H9 (cell line): ENCODE data around the gene CNDP1. TPM values are rescaled to one million over a fixed set of nuclear protein-coding genes. Genes with fewer than 3 reads are reported as not detected.
"Not testable (repeated sequence)": the region's sequence is repeated elsewhere in the genome, so short reads cannot be mapped to it uniquely, and the experiment has no call there.

ENCODE experiments used
- DNase-seq: peaks from one replicate; pipeline ENCODE4 v3.0.0-alpha.2; 2017
- H2AFZ ChIP-seq: one replicate; pipeline ENCODE4 v1.6.1; 2013; ENCODE audit warnings: mild to moderate bottlenecking, low read length, control low read depth, moderate library complexity
- H2AK5ac ChIP-seq: 2 replicates; pipeline ENCODE4 v1.6.1; 2013; ENCODE audit warnings: low read length, control low read depth, mixed read lengths; ENCODE audit not compliant: insufficient read length
- H2BK120ac ChIP-seq: one replicate; pipeline ENCODE4 v1.6.1; 2013; ENCODE audit warnings: low read depth, mild to moderate bottlenecking, low read length, control low read depth, inconsistent platforms; ENCODE audit not compliant: poor library complexity, severe bottlenecking
- H2BK12ac ChIP-seq: 2 replicates; pipeline ENCODE4 v1.6.1; 2013; ENCODE audit warnings: low read length, control low read depth, mixed read lengths, low read depth; ENCODE audit not compliant: insufficient read length
- H2BK15ac ChIP-seq: 2 replicates; pipeline ENCODE4 v1.6.1; 2013; ENCODE audit warnings: low read depth, low read length, control low read depth
- H2BK20ac ChIP-seq: one replicate; pipeline ENCODE4 v1.6.1; 2013; ENCODE audit warnings: low read depth, mild to moderate bottlenecking, low read length, control low read depth, inconsistent platforms; ENCODE audit not compliant: poor library complexity, severe bottlenecking
- H2BK5ac ChIP-seq: 2 replicates; pipeline ENCODE4 v1.6.1; 2013; ENCODE audit warnings: low read length, control low read depth, mixed read lengths; ENCODE audit not compliant: insufficient read length
- H3K14ac ChIP-seq: 2 replicates; pipeline ENCODE4 v1.6.1; 2013; ENCODE audit warnings: low read length, control low read depth; ENCODE audit not compliant: insufficient read depth
- H3K18ac ChIP-seq: 2 replicates; pipeline ENCODE4 v1.6.1; 2013; ENCODE audit warnings: low read depth, mild to moderate bottlenecking, mixed read lengths, low read length, control low read depth; ENCODE audit not compliant: insufficient read length
- H3K23ac ChIP-seq: 2 replicates; pipeline ENCODE4 v1.6.1; 2013; ENCODE audit warnings: low read length, control low read depth, mixed read lengths, low read depth; ENCODE audit not compliant: insufficient read length
- H3K23me2 ChIP-seq: 2 replicates; pipeline ENCODE4 v1.6.1; 2013; ENCODE audit warnings: low read depth, mild to moderate bottlenecking, mixed read lengths, low read length, control low read depth; ENCODE audit not compliant: insufficient read length, poor library complexity, severe bottlenecking
- H3K27ac ChIP-seq: 2 replicates; pipeline ENCODE4 v1.5.1; 2013; ENCODE audit warnings: low read length, control low read depth, mixed read lengths, low read depth; ENCODE audit not compliant: insufficient read length
- H3K27me3 ChIP-seq: 2 replicates; pipeline ENCODE4 v1.6.1; 2013; ENCODE audit warnings: low read length, control low read depth, inconsistent platforms; ENCODE audit not compliant: insufficient read depth
- H3K4ac ChIP-seq: 2 replicates; pipeline ENCODE4 v1.6.1; 2013; ENCODE audit warnings: low read depth, mild to moderate bottlenecking, control low read depth, inconsistent platforms, low read length, moderate library complexity
- H3K4me1 ChIP-seq: 2 replicates; pipeline ENCODE4 v1.6.1; 2013; ENCODE audit warnings: low read length, control low read depth, inconsistent platforms; ENCODE audit not compliant: insufficient read depth
- H3K4me2 ChIP-seq: 2 replicates; pipeline ENCODE4 v1.6.1; 2013; ENCODE audit warnings: low read length, control low read depth, mixed read lengths; ENCODE audit not compliant: insufficient read length, insufficient read depth
- H3K56ac ChIP-seq: 2 replicates; pipeline ENCODE4 v1.6.1; 2013; ENCODE audit warnings: low read depth, mild to moderate bottlenecking, mixed read lengths, low read length, control low read depth; ENCODE audit not compliant: insufficient read length
- H3K79me1 ChIP-seq: 2 replicates; pipeline ENCODE4 v1.6.1; 2013; ENCODE audit warnings: low read depth, mild to moderate bottlenecking, moderate library complexity, low read length, control low read depth, inconsistent platforms; ENCODE audit not compliant: insufficient read depth, poor library complexity, severe bottlenecking
- H3K79me2 ChIP-seq: 2 replicates; pipeline ENCODE4 v1.6.1; 2013; ENCODE audit warnings: low read length, control low read depth, inconsistent platforms; ENCODE audit not compliant: insufficient read depth
- H3K9ac ChIP-seq: 2 replicates; pipeline ENCODE4 v1.6.1; 2013; ENCODE audit warnings: low read length, control low read depth, mixed read lengths; ENCODE audit not compliant: insufficient read length; ENCODE audit errors: extremely low read depth
- H3K9me3 ChIP-seq: one replicate; pipeline ENCODE4 v1.6.1; 2013; ENCODE audit warnings: low read depth, low read length, inconsistent platforms; ENCODE audit not compliant: control insufficient read depth
- H3T11ph ChIP-seq: one replicate; pipeline ENCODE4 v1.6.1; 2013; ENCODE audit warnings: mild to moderate bottlenecking, low read length, control low read depth, inconsistent platforms
- H4K20me1 ChIP-seq: one replicate; pipeline ENCODE4 v1.6.1; 2013; ENCODE audit not compliant: control insufficient read depth, insufficient read length, insufficient read depth
- H4K5ac ChIP-seq: 2 replicates; pipeline ENCODE4 v1.6.1; 2013; ENCODE audit warnings: low read depth, mild to moderate bottlenecking, mixed read lengths, low read length, control low read depth; ENCODE audit not compliant: insufficient read length
- H4K8ac ChIP-seq: replicated peaks from 2 replicates; pipeline ENCODE4 v1.6.1; 2013; ENCODE audit warnings: low read length, control low read depth, mixed read lengths, low read depth; ENCODE audit not compliant: insufficient read length
- H4K91ac ChIP-seq: 2 replicates; pipeline ENCODE4 v1.6.1; 2013; ENCODE audit warnings: low read depth, mild to moderate bottlenecking, moderate library complexity, mixed read lengths, low read length, control low read depth; ENCODE audit not compliant: insufficient read length
- H3K27ac Mint-ChIP-seq, 3 experiments: 2 replicates in 2 of 3; 3 replicates in 1 of 3; pipeline ENCODE4 v1.8.0; 2020 to 2021; ENCODE audit warnings: mixed read lengths in 3 of 3, mild to moderate bottlenecking in 1 of 3, moderate library complexity in 1 of 3
- H3K27me3 Mint-ChIP-seq: 2 replicates; pipeline ENCODE4 v1.8.0; 2021; ENCODE audit warnings: low read depth, mild to moderate bottlenecking, moderate library complexity, mixed read lengths
- H3K36me3 Mint-ChIP-seq, 3 experiments: 2 replicates in 2 of 3; 3 replicates in 1 of 3; pipeline ENCODE4 v1.8.0; 2020 to 2021; ENCODE audit warnings: low read depth in 3 of 3, mixed read lengths in 3 of 3; ENCODE audit not compliant: insufficient read depth in 1 of 3
- H3K4me1 Mint-ChIP-seq, 2 experiments: 2 replicates each; pipeline ENCODE4 v1.8.0; 2020; ENCODE audit warnings: mixed read lengths in 2 of 2
- H3K4me3 Mint-ChIP-seq, 2 experiments: 2 replicates in 1 of 2; 3 replicates in 1 of 2; pipeline ENCODE4 v1.8.0; 2020 to 2021; ENCODE audit warnings: mild to moderate bottlenecking in 2 of 2, mixed read lengths in 2 of 2, moderate library complexity in 1 of 2
- H3K9me3 Mint-ChIP-seq, 2 experiments: 2 replicates in 1 of 2; 3 replicates in 1 of 2; pipeline ENCODE4 v1.8.0; 2020; ENCODE audit warnings: mild to moderate bottlenecking in 2 of 2, mixed read lengths in 2 of 2, moderate library complexity in 1 of 2
- CTCF ChIP-seq: fragments of 200-600 bp; sonication (generic); conservative IDR thresholded peaks from 3 replicates; pipeline ENCODE4 v1.8.0; 2021; ENCODE audit warnings: antibody characterized with exemption, mild to moderate bottlenecking
- WGBS: extraction: QIAGEN DNeasy Blood & Tissue Kit; methylation state at CpG from one replicate; pipeline ENCODE4 v1.1.7; 2013; ENCODE audit warnings: missing lambda C conversion rate, low lambda C conversion rate, mixed read lengths; ENCODE audit not compliant: insufficient read length; ENCODE audit errors: extremely low coverage; 5-methylcytosine and 5-hydroxymethylcytosine counted together
- total RNA-seq: library from RNA; stranded (reverse); gene quantifications from 2 replicates; pipeline ENCODE4 v1.2.1, GENCODE V29; 2021

CNDP1 gene
- total RNA-seq, 1 experiment from 2014 or later = not detected

DNA sequence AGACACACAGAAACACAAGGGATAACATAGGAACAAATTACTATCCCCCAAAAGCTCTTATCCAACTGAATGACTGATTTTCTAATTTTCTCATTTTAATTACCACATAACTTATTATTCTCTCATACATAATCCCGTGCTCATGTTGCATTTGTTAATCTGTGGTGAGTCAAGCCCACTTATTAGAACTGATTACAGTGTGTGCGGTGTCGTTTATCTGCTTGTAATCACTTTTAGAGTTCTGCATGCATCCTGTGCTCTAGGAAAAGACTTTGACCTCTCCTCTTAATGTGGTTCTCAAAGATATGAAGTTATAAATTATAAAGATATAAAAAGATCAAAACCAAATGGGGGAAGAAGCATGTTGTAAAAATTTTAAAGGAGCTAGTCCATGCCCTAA lies 29.7 kb downstream of the CNDP1 start:
- no peaks in the 10 kb centered on the region for H3K4me1 ChIP-seq
- H3K4me2 ChIP-seq = no peak overlapping the region
- H2BK5ac ChIP-seq = no peak overlapping the region
- no peak for DNase-seq
- no peak for TF ChIP-seq CTCF
- no peak overlapping the region for H3K18ac ChIP-seq
- no peak overlapping the region for H3K27ac ChIP-seq
- H2BK15ac ChIP-seq = no peak overlapping the region
- no peak overlapping the region for H4K5ac ChIP-seq
- H3K9me3 Mint-ChIP-seq = peaks cover 39 to 41% of the 10 kb centered on the region in 2 experiments
- H3K23me2 ChIP-seq = no peaks in the 10 kb centered on the region
- H3K9me3 ChIP-seq = no peaks in the 10 kb centered on the region
- no peak overlapping the region for H3K56ac ChIP-seq
- no peaks in the 10 kb centered on the region for H4K20me1 ChIP-seq
- no peak overlapping the region for H2BK12ac ChIP-seq
- no peak overlapping the region for H2BK120ac ChIP-seq
- H3K23ac ChIP-seq = no peak overlapping the region
- no peak overlapping the region for H3K14ac ChIP-seq
- WGBS = 100% methylated on average over 1 of the region's 3 CpGs
- H3K79me1 ChIP-seq = no peaks in the 10 kb centered on the region
- no peak overlapping the region for H3T11ph ChIP-seq
- H3K4me3 Mint-ChIP-seq = no peak overlapping the region
- peaks cover 11 to 17% (median 12%) of the 10 kb centered on the region in 3 experiments for H3K36me3 Mint-ChIP-seq
- H3K79me2 ChIP-seq = no peaks in the 10 kb centered on the region
- H2BK20ac ChIP-seq = no peak overlapping the region
- peaks cover 7% of the 10 kb centered on the region for H3K27me3 Mint-ChIP-seq
- H2AK5ac ChIP-seq = no peak overlapping the region
- H4K91ac ChIP-seq = no peak overlapping the region
- no peak overlapping the region for H3K9ac ChIP-seq
- H2AFZ ChIP-seq = no peak overlapping the region
- H4K8ac ChIP-seq = no peak overlapping the region
- no peaks in the 10 kb centered on the region for H3K4me1 Mint-ChIP-seq
- H3K27ac Mint-ChIP-seq = no peak overlapping the region
- no peaks in the 10 kb centered on the region for H3K27me3 ChIP-seq
- no peak overlapping the region for H3K4ac ChIP-seq

DNA sequence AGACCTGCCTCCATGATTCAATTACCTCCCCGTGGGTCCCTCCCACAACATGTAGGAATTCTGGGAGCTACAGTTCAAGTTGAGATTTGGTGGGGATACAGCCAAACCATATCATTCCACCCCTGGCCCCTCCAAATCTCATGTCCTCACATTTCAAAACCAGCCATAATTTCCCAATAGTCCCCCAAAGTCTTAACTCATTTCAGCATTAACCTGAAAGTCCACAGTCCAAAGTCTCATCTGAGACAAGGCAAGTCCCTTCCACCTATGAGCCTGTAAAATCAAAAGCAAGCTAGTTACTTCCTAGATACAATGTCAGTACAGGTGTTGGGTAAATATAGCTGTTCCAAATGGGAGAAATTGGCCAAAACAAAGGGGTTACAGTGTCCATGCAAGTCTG lies 30.9 kb downstream of the CNDP1 start:
- not testable (repeated sequence) for H3K27me3 ChIP-seq, H2BK15ac ChIP-seq, H3K9ac ChIP-seq, H3K4me1 ChIP-seq, H3K27ac Mint-ChIP-seq, DNase-seq, H2BK12ac ChIP-seq, H4K91ac ChIP-seq, H4K20me1 ChIP-seq, H4K5ac ChIP-seq, H3K4ac ChIP-seq, H2BK20ac ChIP-seq, H3K23me2 ChIP-seq, H3K23ac ChIP-seq, H3K79me1 ChIP-seq, H3K14ac ChIP-seq, H3K56ac ChIP-seq, H3K27ac ChIP-seq, H2BK120ac ChIP-seq, H3K79me2 ChIP-seq, H3T11ph ChIP-seq, H3K27me3 Mint-ChIP-seq, H3K4me2 ChIP-seq, H3K18ac ChIP-seq, H3K9me3 ChIP-seq, H2BK5ac ChIP-seq, H3K4me1 Mint-ChIP-seq, H3K4me3 Mint-ChIP-seq, H4K8ac ChIP-seq, H2AK5ac ChIP-seq, H2AFZ ChIP-seq
- H3K9me3 Mint-ChIP-seq = peaks cover 39 to 48% of the 10 kb centered on the region in 2 experiments
- H3K36me3 Mint-ChIP-seq = peaks cover 11 to 17% (median 12%) of the 10 kb centered on the region in 3 experiments
- no CpG with 5 or more reads among the region's 1 CpG for whole genome bisulfite sequencing
